Astrocyte of the cerebellum (primary cell): ENCODE results near the gene SART3.
"Not testable (repeated sequence)": the region's sequence is repeated elsewhere in the genome, so short reads cannot be mapped to it uniquely, and the experiment has no call there.

Experiments used
- DNase-seq: peaks from one replicate; pipeline ENCODE4 v3.0.0-alpha.2; 2011; ENCODE audit warnings: low read depth
- H3K4me3 ChIP-seq: 2 replicates; pipeline ENCODE4 v1.5.1; 2011; ENCODE audit warnings: mild to moderate bottlenecking, low read depth, low read length, moderate library complexity
- CTCF ChIP-seq: IDR thresholded peaks from 2 replicates; pipeline ENCODE4 v1.5.1; 2012; ENCODE audit warnings: low read length, low read depth, moderate library complexity, mild to moderate bottlenecking; ENCODE audit errors: missing control alignments
- in situ Hi-C: cut with HindIII; loops from 2 replicates; pipeline ENCODE4 v1.10.0; 2017; ENCODE audit warnings: low sequenced_read_pairs

Gene SART3

DNA sequence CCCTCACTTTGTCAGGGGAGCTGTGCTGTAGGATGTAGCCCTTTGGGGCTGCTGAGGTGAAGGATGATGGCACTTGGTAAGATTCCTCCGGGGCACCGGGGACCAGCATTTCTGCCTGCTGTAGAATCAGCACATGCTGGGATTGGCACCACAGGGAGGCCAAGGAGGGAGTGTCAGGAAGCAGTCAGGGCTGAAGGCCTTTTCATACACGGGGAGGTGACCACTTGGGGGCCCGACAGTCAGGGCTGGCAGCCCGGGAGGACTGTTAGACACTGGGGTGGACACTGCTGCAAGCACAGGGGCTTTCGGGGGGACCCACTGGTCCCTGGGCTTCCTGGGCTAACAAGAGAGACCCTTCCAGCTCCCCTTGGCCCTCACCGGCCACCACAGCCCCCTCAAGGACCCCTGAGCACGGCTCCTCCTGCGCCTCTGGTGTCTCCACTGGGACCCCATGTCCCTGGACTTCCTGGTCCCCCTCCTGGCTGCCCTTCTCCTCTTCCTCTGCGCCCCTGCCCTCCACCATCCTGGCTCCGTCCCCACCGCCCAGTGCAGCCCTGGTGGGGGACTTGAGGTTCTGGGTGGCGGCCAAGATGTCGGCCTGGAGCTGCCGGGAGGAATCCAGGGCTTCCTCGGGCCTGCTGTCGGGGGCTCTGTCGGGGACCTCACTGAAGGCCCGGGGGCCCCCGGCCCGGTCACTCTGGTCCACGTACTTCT, 30.5 kb upstream of the SART3 start:
- in situ Hi-C loops = no loop called here
- H3K4me3 ChIP-seq = no peak overlapping the region
- TF ChIP-seq CTCF = no peak
- DNase-seq = no peak

DNA sequence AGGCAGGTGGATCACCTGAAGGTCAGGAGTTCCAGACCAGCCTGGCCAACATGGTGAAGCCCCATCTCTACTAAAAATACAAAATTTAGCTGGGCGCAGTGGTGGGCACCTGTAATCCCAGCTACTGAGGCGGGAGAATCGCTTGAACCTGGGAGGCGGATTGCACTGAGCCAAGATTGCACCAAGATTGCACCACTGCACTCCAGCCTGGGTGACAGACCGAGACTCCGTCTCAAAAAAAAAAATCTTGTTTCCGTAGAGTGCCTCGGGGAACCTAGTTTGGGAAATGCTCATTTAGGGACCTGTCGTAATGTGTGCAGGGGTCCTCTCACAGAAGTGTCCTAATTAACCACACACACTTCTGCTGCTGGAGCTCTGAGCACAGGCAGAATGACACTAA, 29.5 kb upstream of the SART3 start:
- H3K4me3 ChIP-seq, in situ Hi-C loops, DNase-seq: not testable (repeated sequence)

- H3K4me3 ChIP-seq = no peak overlapping the region
- no peak for TF ChIP-seq CTCF
- no peak for DNase-seq
- in situ Hi-C loops = no loop called here
Measured at GRCh38 chr12:108589840-108590229, 28.9 kb upstream of the SART3 start.

DNA sequence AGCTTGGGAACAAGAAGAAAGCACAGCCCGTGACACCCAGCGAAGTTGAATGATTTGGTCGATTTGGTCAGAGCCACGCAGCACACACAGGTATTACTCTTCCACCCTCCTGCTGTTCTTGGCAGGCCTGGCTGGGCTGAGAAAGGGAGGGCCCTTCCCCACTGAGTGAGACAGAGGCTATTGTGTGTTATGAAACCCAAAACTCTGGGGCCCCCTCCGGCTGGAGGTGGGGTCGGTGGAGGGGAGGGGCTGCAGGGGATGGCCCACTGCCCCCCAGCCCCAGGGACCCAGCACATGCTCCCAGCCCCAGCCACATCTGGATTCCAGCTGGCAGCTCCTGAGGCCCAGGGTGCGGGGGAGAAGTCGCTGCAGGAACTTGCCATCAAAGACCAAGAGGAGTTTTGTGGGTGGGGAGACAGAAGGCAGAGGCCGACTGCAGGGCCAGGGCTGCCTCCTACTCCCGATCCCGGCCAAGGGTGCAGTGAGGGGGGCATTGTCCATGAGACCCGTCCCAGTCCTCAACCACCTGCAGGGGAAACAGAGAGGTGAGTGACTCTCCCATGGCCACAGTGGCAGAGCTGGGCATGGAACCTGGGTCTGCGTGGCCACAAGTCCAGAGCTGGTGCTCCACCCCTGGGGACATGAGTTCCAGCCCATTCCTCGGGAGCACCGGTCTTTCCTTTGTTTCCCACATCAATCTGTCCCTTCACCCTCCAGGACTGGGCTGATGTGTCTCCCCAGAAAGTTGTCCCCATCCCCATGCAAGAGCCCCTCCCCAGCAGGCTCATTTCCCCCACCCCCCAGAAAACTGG, 28.3 kb upstream of the SART3 start:
- in situ Hi-C loops = no loop called here
- H3K4me3 ChIP-seq = no peak overlapping the region
- DNase-seq = peak; percentile 59
- no peak for TF ChIP-seq CTCF

GRCh38 chr12:108587826-108588225, 26.9 kb upstream of the SART3 start:
- H3K4me3 ChIP-seq = no peak overlapping the region

GRCh38 chr12:108586306-108586705, 25.3 kb upstream of the SART3 start:
- no peak overlapping the region for H3K4me3 ChIP-seq
- DNase-seq = no peak
- in situ Hi-C loops = no loop called here
- TF ChIP-seq CTCF = no peak

More at GRCh38 chr12:108587826-108588225, 26.9 kb upstream of the SART3 start:
- DNase-seq = no peak
- in situ Hi-C loops = no loop called here
- no peak for TF ChIP-seq CTCF

DNA sequence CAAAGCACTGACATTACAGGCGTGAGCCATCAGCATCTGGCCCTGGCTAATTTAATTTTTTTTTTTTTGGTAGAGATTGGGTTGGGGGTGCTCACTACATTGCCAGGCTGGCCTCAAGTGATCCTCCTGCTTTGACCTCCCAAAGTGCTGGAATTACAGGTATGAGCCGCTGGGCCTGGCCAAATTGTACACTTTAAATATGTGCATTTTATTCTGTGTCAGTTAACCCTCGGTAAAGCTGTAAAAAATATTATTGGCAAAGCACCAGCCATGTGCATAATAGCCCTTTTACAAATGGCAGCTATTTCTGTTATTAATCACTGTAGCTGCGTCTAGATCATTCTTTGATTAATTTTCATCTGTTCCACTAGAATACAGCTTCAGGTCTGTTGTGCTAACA, 24.9 kb upstream of the SART3 start:
- in situ Hi-C loops = no loop called here
- H3K4me3 ChIP-seq = no peak overlapping the region
- TF ChIP-seq CTCF = no peak
- DNase-seq = no peak
